ENCODE data around the gene RAF1. TPM values are rescaled to one million over a fixed set of nuclear protein-coding genes. Genes with fewer than 3 reads are reported as not detected.

The RAF1 gene
- total RNA-seq, 2 donors from 2014 or later: 101 to 126 TPM

DNA sequence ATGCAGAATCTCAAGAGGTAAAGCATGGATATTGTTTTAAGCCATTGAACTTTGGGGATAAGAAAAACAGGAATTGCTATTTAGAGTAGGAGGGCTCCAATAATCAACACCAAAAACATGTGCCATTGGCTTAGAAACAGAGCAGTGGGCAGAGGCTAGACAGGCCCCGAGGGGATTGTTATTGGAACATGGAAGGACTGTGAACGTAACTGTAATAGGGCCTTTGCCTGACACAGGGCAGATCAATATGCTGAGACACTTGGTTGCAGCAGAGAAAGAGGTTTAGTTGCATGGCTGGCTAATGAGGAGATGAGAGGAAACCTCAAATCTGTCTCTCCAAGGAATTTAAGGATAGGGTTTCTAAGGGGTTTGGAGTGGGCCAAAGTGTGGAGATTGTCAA, 36.9 kb upstream of the RAF1 start:
- DNase-seq (ENCODE audit: low spot score): no peak
- no peaks in the 10 kb centered on the region for H3K36me3 ChIP-seq
- intact Hi-C loops (cut with DNase I): loop anchor here (10.0 kb wide), 1 partner anchor 134 kb away; no protein-coding TSS in a partner anchor
- no peaks in the 10 kb centered on the region for H3K4me1 ChIP-seq (replicated peaks)
- no peaks in the 10 kb centered on the region for H3K27me3 ChIP-seq (replicated peaks; ENCODE audit: insufficient read depth)
- H3K9me3 ChIP-seq: no peaks in the 10 kb centered on the region
- WGBS: 87% methylated on average over 2 of the region's 2 CpGs
- no peak overlapping the region for H3K27ac ChIP-seq
- no peak for TF ChIP-seq POLR2A (IDR thresholded peaks at IDR 0.05)
- TF ChIP-seq, protein P1, sequence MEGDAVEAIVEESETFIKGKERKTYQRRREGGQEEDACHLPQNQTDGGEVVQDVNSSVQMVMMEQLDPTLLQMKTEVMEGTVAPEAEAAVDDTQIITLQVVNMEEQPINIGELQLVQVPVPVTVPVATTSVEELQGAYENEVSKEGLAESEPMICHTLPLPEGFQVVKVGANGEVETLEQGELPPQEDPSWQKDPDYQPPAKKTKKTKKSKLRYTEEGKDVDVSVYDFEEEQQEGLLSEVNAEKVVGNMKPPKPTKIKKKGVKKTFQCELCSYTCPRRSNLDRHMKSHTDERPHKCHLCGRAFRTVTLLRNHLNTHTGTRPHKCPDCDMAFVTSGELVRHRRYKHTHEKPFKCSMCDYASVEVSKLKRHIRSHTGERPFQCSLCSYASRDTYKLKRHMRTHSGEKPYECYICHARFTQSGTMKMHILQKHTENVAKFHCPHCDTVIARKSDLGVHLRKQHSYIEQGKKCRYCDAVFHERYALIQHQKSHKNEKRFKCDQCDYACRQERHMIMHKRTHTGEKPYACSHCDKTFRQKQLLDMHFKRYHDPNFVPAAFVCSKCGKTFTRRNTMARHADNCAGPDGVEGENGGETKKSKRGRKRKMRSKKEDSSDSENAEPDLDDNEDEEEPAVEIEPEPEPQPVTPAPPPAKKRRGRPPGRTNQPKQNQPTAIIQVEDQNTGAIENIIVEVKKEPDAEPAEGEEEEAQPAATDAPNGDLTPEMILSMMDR (IDR thresholded peaks at IDR 0.05): no peak
- no peak for TF ChIP-seq POLR2AphosphoS5 (IDR thresholded peaks at IDR 0.05)
- H3K4me3 ChIP-seq: no peak overlapping the region

DNA sequence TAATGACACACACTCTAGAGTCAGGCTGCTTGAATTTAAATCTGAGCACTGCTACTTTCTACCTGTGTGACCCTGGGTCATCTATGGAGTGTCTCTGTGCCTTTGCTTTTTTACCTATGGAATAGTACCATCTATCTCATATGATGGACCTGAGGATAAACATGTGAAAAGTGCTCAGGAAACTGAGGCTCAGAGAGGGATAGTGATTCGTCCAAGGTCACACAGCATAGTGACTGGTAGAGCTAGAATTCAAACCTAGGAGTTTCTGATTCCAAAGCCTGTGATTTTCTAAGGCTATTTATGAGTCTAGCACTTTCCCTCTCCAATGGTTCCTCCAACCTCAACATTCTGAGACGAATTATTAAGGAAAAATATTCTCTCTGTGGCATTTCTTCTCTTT, 32.0 kb upstream of the RAF1 start:
- Histone ChIP-seq H3K4me1 (replicated peaks) (no peaks in the 10 kb centered on the region), H3K27ac (no peak overlapping the region), H3K9me3 (no peaks in the 10 kb centered on the region), H3K36me3 (no peaks in the 10 kb centered on the region), H3K4me3 (no peak overlapping the region), H3K27me3 (replicated peaks; ENCODE audit: insufficient read depth) (no peaks in the 10 kb centered on the region)
- no peak for TF ChIP-seq POLR2A (IDR thresholded peaks at IDR 0.05)
- TF ChIP-seq, protein P1 (IDR thresholded peaks at IDR 0.05): no peak
- no peak for TF ChIP-seq POLR2AphosphoS5 (IDR thresholded peaks at IDR 0.05)
- WGBS: 94% methylated on average over 2 of the region's 2 CpGs
- intact Hi-C loops (cut with DNase I): no loop called here
- no peak for DNase-seq (ENCODE audit: low spot score)

DNA sequence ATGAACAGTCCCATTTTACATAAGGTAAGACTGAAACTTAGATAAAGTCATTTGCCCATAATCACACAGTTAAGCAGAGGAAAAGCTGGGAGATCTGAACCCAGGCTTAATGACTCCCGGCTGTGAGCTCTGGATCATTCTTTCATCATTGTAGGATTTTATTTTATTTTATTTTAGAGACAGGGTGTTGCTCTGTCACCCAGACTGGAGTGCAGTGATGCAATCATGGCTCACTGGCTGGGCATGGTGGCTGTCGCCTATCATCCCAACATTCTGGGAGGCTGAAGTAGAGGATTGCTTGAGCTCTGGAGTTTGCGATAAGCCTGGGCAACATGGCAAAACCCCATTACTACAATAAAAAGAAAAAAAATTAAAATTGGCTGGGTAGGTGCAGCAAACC, 31.2 kb upstream of the RAF1 start:
- 92% methylated on average over 3 of the region's 3 CpGs for whole genome bisulfite sequencing
- TF ChIP-seq, protein P1 (IDR thresholded peaks at IDR 0.05): no peak
- TF ChIP-seq POLR2A (IDR thresholded peaks at IDR 0.05): no peak
- TF ChIP-seq POLR2AphosphoS5 (IDR thresholded peaks at IDR 0.05): no peak
- Histone ChIP-seq H3K36me3 (no peaks in the 10 kb centered on the region), H3K4me1 (replicated peaks) (no peaks in the 10 kb centered on the region), H3K27me3 (replicated peaks; ENCODE audit: insufficient read depth) (no peaks in the 10 kb centered on the region), H3K4me3 (no peak overlapping the region), H3K27ac (no peak overlapping the region), H3K9me3 (no peaks in the 10 kb centered on the region)
- intact Hi-C loops (cut with DNase I): no loop called here
- no peak for DNase-seq (ENCODE audit: low spot score)

DNA sequence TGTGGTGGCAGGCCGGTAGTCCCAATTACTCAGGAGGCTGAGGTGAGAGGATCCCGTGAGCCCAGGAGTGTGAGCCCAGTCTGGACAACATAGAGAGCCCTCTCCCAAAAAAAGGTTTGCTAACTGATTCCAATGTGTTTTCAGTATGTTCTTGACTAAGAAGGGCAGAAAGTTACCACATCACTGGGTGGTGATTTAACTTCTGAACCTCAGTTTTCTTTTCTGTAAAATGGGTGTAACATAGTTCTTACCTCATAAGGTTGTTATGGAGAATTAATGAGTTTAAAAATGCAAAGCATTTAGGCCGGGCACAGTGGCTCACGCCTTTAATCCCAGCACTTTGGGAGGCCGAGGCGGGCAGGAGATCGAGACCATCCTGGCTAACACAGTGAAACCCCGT, 28.5 kb upstream of the RAF1 start:
- Histone ChIP-seq H3K36me3 (no peaks in the 10 kb centered on the region), H3K9me3 (no peaks in the 10 kb centered on the region), H3K4me3 (no peak overlapping the region), H3K27me3 (replicated peaks; ENCODE audit: insufficient read depth) (no peaks in the 10 kb centered on the region), H3K27ac (no peak overlapping the region), H3K4me1 (replicated peaks) (no peaks in the 10 kb centered on the region)
- intact Hi-C loops (cut with DNase I): no loop called here
- WGBS: 91% methylated on average over 8 of the region's 8 CpGs
- TF ChIP-seq, protein P1 (IDR thresholded peaks at IDR 0.05): no peak
- TF ChIP-seq POLR2A (IDR thresholded peaks at IDR 0.05): no peak
- no peak for DNase-seq (ENCODE audit: low spot score)

DNA sequence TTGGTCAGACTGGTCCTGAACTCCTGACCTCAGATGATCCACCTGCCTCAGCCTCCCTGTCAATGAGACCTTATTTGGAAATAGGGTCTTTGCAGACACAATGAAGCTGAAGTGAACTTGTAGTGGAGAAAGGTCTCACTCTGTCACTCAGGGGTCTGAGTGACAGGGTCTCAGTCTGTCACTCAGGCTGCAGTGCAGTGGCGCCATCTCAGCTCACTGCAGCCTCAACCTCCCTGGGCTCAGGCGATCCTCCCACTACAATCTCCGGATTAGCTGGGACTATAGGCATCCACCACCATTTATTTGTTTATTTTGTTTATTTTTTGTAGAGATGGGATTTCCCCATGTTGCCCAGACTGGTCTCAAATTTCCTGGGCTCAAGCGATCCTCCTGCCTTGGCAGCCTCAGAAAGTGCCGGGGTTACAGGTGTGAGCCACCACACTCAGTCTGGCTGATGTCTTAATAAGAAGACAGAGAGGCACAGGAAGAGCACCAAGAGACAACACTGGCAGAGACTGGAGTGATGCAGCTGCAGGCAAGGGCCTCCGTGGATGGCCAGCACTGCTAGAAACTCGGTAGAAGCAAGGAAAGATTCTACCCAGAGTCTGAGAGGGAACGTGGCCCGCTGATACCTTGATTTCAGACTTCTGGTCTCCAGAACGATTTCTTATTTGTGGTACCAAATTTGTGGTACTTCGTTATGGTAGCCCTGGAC, 26.2 kb upstream of the RAF1 start:
- Histone ChIP-seq H3K4me3 (no peak overlapping the region), H3K27ac (no peak overlapping the region), H3K27me3 (replicated peaks; ENCODE audit: insufficient read depth) (no peaks in the 10 kb centered on the region), H3K9me3 (no peaks in the 10 kb centered on the region), H3K36me3 (no peaks in the 10 kb centered on the region), H3K4me1 (replicated peaks) (no peaks in the 10 kb centered on the region)
- intact Hi-C loops (cut with DNase I): no loop called here
- no peak for DNase-seq (ENCODE audit: low spot score)
- TF ChIP-seq POLR2A (IDR thresholded peaks at IDR 0.05) (no peak), POLR2AphosphoS5 (IDR thresholded peaks at IDR 0.05) (no peak)
- TF ChIP-seq, protein P1 (IDR thresholded peaks at IDR 0.05): no peak
- WGBS: 80% methylated on average over 11 of the region's 11 CpGs

Measured in prostate gland (tissue), 2 donors.